Spleen (tissue), 11 donors: ENCODE data around the gene ZNF451. TPM values are rescaled to one million over a fixed set of nuclear protein-coding genes. Genes with fewer than 3 reads are reported as not detected.

Experiments
- DNase-seq: peaks from one replicate; pipeline ENCODE4 v3.0.0-alpha.2; 2020
- H3K27ac ChIP-seq, 8 donors: fragments of 200-600 bp; sonication (generic) in 7 of 8; 1 replicate in 4 of 8; 2 replicates in 4 of 8; pipeline versions ENCODE4 v1.5.0 to v1.8.0; 2016 to 2021; ENCODE audit warnings: inconsistent platforms in 4 of 8, mild to moderate bottlenecking in 4 of 8, moderate library complexity in 1 of 8
- H3K27me3 ChIP-seq, 7 donors: fragments of 200-600 bp; sonication (generic) in 6 of 7; replicated peaks in 1 of 7; 1 replicate in 4 of 7; 2 replicates in 3 of 7; pipeline versions ENCODE4 v1.5.0 to v1.8.0; 2016 to 2021; ENCODE audit warnings: inconsistent platforms in 3 of 7, mild to moderate bottlenecking in 1 of 7
- H3K36me3 ChIP-seq, 6 donors: fragments of 200-600 bp; sonication (generic) in 5 of 6; 1 replicate in 4 of 6; 2 replicates in 2 of 6; pipeline versions ENCODE4 v1.5.0 to v1.8.0; 2016 to 2021; ENCODE audit warnings: inconsistent platforms in 2 of 6
- H3K4me1 ChIP-seq, 6 donors: fragments of 200-600 bp; sonication (generic) in 5 of 6; 1 replicate in 3 of 6; 2 replicates in 3 of 6; pipeline versions ENCODE4 v1.5.0 to v1.8.0; 2016 to 2021; ENCODE audit warnings: inconsistent platforms in 3 of 6
- H3K4me3 ChIP-seq, 8 donors: fragments of 200-600 bp; sonication (generic) in 7 of 8; 1 replicate in 4 of 8; 2 replicates in 4 of 8; pipeline versions ENCODE4 v1.5.0 to v1.8.0; 2016 to 2021; ENCODE audit warnings: inconsistent platforms in 4 of 8, mild to moderate bottlenecking in 4 of 8, moderate library complexity in 2 of 8
- H3K9me3 ChIP-seq, 8 donors: fragments of 200-600 bp; sonication (generic) in 7 of 8; 1 replicate in 4 of 8; 2 replicates in 4 of 8; pipeline versions ENCODE4 v1.5.0 to v1.8.0; 2016 to 2021; ENCODE audit warnings: inconsistent platforms in 4 of 8
- POLR2A ChIP-seq, 3 donors: fragments of 450-650 bp; IDR thresholded peaks; one replicate each; pipeline ENCODE4 v1.5.1; 2017; ENCODE audit warnings: antibody characterized with exemption in 3 of 3, mild to moderate bottlenecking in 1 of 3
- POLR2AphosphoS5 ChIP-seq, 3 donors: sonication (generic); formaldehyde crosslinking; IDR thresholded peaks; one replicate each; pipeline ENCODE4 v1.5.1; 2017; ENCODE audit warnings: antibody characterized with exemption in 3 of 3
- WGBS, 5 donors: extraction: QIAGEN DNeasy Blood & Tissue Kit in 3 of 5; methylation state at CpG; one replicate each; pipeline versions ENCODE4 v1.1.5 to v1.1.7; 2013 to 2018; 5-methylcytosine and 5-hydroxymethylcytosine counted together
- intact Hi-C: fragments of 100-400 bp; cut with DNase I; formaldehyde crosslinking; loops from one replicate; pipeline ENCODE4 v1.15.0; 2023; ENCODE audit warnings: low total_unique reads
- polyA plus RNA-seq, 3 donors: library from polyadenylated mRNA; stranded (reverse); fragments of 200-250 nt; gene quantifications; one replicate each; pipeline ENCODE4 v1.2.1, GENCODE V29; 2013
- total RNA-seq, 7 donors: library from RNA; depleted of rRNA in 3 of 7; stranded (reverse); fragments of >200 nt in 3 of 7; fragmentation: NEBNext Ultra II Directional in 4 of 7; extraction: Animal tissue kit (Norgen Biotek cat#: 25700) in 4 of 7; gene quantifications; one replicate each; pipeline versions ENCODE4 v1.1.0 to v1.2.1, GENCODE V29; 2016 to 2021
- TF ChIP-seq, protein P1 (sequence below), 11 experiments: fragments of 200-600 bp in 7 of 11; fragments of 450-650 bp in 4 of 11; sonication (generic) in 4 of 11; IDR thresholded peaks in 8 of 11; conservative IDR thresholded peaks in 3 of 11; 1 replicate in 7 of 11; 2 replicates in 4 of 11; pipeline versions ENCODE4 v1.4.0 to v1.8.0; 2016 to 2021; ENCODE audit warnings: antibody characterized with exemption in 11 of 11, inconsistent platforms in 4 of 11, mild to moderate bottlenecking in 1 of 11
- donor health status: healthy with polysubstance abuse.
- donor health status: DM: no; HTN: no; CAD: no; lungs with moderate emphysema.
- donor health status: DM: no; HTN: no; CAD: no.
- donor health status: Bipolar disorder and iron deficiency.
- donor health status: healthy.
- donor health status: DM: no; HTN: no; CAD: no.
- donor health status: DM: yes; HTN: yes; CAD: no.

Gene ZNF451
- total and polyA plus RNA-seq, 10 donors = 11.1 to 117 (median 72.1) TPM

DNA sequence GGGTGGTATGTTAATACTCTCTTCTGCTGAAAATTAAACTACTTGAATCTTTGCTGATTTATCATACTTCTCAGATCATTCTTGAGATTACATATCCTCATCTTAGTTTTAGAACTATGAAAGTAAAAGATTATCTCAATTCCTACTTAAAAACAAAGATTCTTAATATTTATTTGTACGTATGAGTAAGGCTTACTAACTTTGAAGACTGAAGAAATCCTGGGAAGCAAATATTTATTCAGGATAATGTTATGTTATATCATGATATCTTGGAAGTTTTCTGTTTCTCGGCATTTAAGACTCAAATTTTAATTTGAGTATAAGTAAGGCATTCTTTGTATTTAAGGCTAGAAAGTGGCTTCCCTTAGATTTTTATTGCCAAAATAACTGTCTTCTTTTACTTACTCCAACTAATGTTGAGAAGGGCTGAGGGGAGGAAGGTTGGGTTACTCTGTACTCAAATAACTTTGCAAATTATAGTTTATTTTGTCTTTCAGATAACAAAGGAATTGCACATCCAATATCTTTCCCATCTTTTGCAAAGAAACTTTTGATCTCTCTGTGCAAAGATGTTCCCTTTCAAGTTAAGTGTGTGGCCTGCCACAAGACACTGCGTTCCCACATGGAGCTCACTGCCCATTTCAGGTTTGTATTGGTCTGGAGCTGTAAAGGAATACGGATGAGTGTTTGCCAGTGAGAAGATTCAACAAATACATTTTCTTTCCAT, 51.6 kb downstream of the ZNF451 start:
- no peak for DNase-seq
- intact Hi-C loops = loop anchor here (2.0 kb wide), 1 partner anchor 15 kb away; no protein-coding TSS in a partner anchor

DNA sequence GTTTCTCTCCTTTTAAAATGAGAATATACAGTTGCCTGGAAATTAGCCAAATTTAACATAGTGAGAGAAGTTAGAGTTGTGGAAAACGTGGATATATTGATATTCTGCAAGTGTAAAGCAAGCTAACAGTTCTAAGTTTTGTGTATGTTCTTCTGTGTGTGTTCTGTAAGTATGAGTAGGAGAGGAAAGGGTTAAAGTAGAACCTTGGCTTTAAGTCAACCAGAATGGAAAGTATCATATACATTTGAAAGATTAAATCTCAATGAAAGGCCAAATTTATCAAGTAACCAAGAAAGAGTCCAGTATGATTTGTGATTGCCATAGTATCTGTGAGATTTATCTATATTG, 52.2 kb downstream of the ZNF451 start:
- Histone ChIP-seq H3K27ac (no peak overlapping the region), H3K9me3 (no peaks in the 10 kb centered on the region), H3K4me1 (no peaks in the 10 kb centered on the region), H3K27me3 (no peaks in the 10 kb centered on the region), H3K4me3 (no peak overlapping the region), H3K36me3 (peaks cover 7 to 83% (median 34%) of the 10 kb centered on the region in 6 donors)
- DNase-seq = no peak
- intact Hi-C loops = loop anchor here (2.0 kb wide), 1 partner anchor 15 kb away; no protein-coding TSS in a partner anchor
- TF ChIP-seq POLR2A (IDR thresholded peaks at IDR 0.05) (no peak), POLR2AphosphoS5 (IDR thresholded peaks at IDR 0.05) (no peak)
- TF ChIP-seq, protein P1, sequence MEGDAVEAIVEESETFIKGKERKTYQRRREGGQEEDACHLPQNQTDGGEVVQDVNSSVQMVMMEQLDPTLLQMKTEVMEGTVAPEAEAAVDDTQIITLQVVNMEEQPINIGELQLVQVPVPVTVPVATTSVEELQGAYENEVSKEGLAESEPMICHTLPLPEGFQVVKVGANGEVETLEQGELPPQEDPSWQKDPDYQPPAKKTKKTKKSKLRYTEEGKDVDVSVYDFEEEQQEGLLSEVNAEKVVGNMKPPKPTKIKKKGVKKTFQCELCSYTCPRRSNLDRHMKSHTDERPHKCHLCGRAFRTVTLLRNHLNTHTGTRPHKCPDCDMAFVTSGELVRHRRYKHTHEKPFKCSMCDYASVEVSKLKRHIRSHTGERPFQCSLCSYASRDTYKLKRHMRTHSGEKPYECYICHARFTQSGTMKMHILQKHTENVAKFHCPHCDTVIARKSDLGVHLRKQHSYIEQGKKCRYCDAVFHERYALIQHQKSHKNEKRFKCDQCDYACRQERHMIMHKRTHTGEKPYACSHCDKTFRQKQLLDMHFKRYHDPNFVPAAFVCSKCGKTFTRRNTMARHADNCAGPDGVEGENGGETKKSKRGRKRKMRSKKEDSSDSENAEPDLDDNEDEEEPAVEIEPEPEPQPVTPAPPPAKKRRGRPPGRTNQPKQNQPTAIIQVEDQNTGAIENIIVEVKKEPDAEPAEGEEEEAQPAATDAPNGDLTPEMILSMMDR (IDR thresholded peaks at IDR 0.05 in 8 of 11, conservative IDR thresholded peaks at IDR 0.05 in 3 of 11) = no peak
- 81 to 100% (median 95%) methylated on average over 1 of the region's 1 CpG for WGBS, 5 donors

More for the DNA sequence above, 51.6 kb downstream of the ZNF451 start:
- H3K4me1 ChIP-seq = no peaks in the 10 kb centered on the region
- WGBS, 5 donors = 96 to 100% (median 98%) methylated on average over 4 of the region's 4 CpGs
- H3K4me3 ChIP-seq = no peak overlapping the region
- peaks cover 7 to 83% (median 30%) of the 10 kb centered on the region in 6 donors for H3K36me3 ChIP-seq
- no peaks in the 10 kb centered on the region for H3K9me3 ChIP-seq
- TF ChIP-seq, protein P1 (IDR thresholded peaks at IDR 0.05 in 8 of 11, conservative IDR thresholded peaks at IDR 0.05 in 3 of 11) = no peak
- TF ChIP-seq POLR2AphosphoS5 (IDR thresholded peaks at IDR 0.05) (no peak), POLR2A (IDR thresholded peaks at IDR 0.05) (no peak)
- no peaks in the 10 kb centered on the region for H3K27me3 ChIP-seq
- H3K27ac ChIP-seq = no peak overlapping the region

DNA sequence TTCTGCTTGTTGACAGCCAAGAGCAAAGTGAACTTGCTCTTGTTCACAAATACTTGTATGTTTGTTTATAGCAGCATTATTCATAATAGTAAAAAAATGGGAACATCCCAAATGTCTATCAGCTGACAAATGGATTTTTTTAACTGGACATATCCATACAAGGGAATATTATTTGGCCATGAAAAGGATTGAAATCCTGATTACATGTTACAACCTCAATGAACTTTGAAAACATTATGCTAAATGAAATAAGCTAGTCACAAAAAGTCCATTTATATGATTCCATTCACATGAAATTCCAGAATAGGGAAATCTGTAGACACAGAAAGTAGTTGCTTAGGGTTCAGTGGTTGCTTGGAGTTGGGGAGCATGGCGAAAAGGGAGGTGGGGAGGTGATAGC, 53.7 kb downstream of the ZNF451 start:
- no peaks in the 10 kb centered on the region for H3K4me1 ChIP-seq
- H3K27ac ChIP-seq = no peak overlapping the region
- no peak overlapping the region for H3K4me3 ChIP-seq
- 92 to 100% (median 98%) methylated on average over 1 of the region's 1 CpG for WGBS, 5 donors
- no peaks in the 10 kb centered on the region for H3K27me3 ChIP-seq
- TF ChIP-seq, protein P1 (IDR thresholded peaks at IDR 0.05 in 8 of 11, conservative IDR thresholded peaks at IDR 0.05 in 3 of 11) = no peak
- TF ChIP-seq POLR2A (IDR thresholded peaks at IDR 0.05) (no peak), POLR2AphosphoS5 (IDR thresholded peaks at IDR 0.05) (no peak)
- intact Hi-C loops = loop anchor here (2.0 kb wide), 1 partner anchor 17 kb away; no protein-coding TSS in a partner anchor
- DNase-seq = no peak
- peaks cover 7 to 86% (median 42%) of the 10 kb centered on the region in 6 donors for H3K36me3 ChIP-seq
- H3K9me3 ChIP-seq = no peaks in the 10 kb centered on the region

DNA sequence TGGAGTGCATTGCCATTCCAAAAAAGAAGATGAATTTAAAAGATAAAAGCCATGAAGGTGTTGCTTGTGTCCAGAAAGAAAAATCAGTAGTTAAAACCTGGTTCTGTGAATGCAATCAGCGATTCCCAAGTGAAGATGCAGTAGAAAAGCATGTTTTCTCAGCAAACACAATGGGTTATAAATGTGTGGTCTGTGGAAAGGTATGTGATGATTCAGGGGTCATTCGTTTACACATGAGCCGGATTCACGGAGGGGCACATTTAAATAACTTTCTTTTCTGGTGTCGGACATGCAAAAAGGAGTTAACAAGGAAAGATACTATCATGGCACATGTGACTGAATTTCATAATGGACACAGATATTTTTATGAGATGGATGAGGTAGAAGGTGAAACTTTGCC, 57.4 kb downstream of the ZNF451 start:
- Histone ChIP-seq H3K36me3 (peaks cover under 1 to 97% (median 42%) of the 10 kb centered on the region in 6 donors), H3K9me3 (no peaks in the 10 kb centered on the region), H3K27ac (no peak overlapping the region), H3K27me3 (no peaks in the 10 kb centered on the region), H3K4me1 (no peaks in the 10 kb centered on the region), H3K4me3 (no peak overlapping the region)
- intact Hi-C loops = no loop called here
- 93 to 99% (median 97%) methylated on average over 5 of the region's 5 CpGs for WGBS, 5 donors
- no peak for DNase-seq
- TF ChIP-seq, protein P1 (IDR thresholded peaks at IDR 0.05 in 8 of 11, conservative IDR thresholded peaks at IDR 0.05 in 3 of 11) = no peak
- TF ChIP-seq POLR2A (IDR thresholded peaks at IDR 0.05) = no peak
- no peak for TF ChIP-seq POLR2AphosphoS5 (IDR thresholded peaks at IDR 0.05)
